Neural cell (in vitro differentiated cells): Measurements from ENCODE around the gene PTDSS2. TPM values are rescaled to one million over a fixed set of nuclear protein-coding genes. Genes with fewer than 3 reads are reported as not detected.
A peak's percentile ranks its signal among the peaks of the same experiment; 100 is the strongest.

Source experiments
- H2AFZ ChIP-seq: fragments of 200-600, 300-800 bp; sonication (generic), shearing (Covaris generic); 2 replicates; pipeline ENCODE4 v1.6.0; 2014; ENCODE audit warnings: low read depth, mild to moderate bottlenecking, antibody characterized with exemption, low read length, moderate library complexity
- H3F3A ChIP-seq: fragments of 200-600 bp; shearing (Covaris generic); 2 replicates; pipeline ENCODE4 v1.6.1; 2016; ENCODE audit warnings: mild to moderate bottlenecking, moderate library complexity, mixed read lengths, antibody characterized with exemption, low read length; ENCODE audit not compliant: insufficient read depth, poor library complexity, severe bottlenecking
- H3K27ac ChIP-seq: fragments of 200-600, 300-800 bp; sonication (generic), shearing (Covaris generic); 2 replicates; pipeline ENCODE4 v1.5.1; 2014; ENCODE audit warnings: mild to moderate bottlenecking, low read length, moderate library complexity
- H3K27me3 ChIP-seq: fragments of 300-800, 200-600 bp; sonication (generic), shearing (Covaris generic); 2 replicates; pipeline ENCODE4 v1.6.0; 2014; ENCODE audit warnings: mild to moderate bottlenecking, low read depth, low read length, moderate library complexity; ENCODE audit not compliant: insufficient read depth
- H3K36me3 ChIP-seq: fragments of 300-800, 200-600 bp; sonication (generic), shearing (Covaris generic); 2 replicates; pipeline ENCODE4 v1.5.1; 2014; ENCODE audit warnings: mild to moderate bottlenecking, antibody characterized with exemption, low read length, moderate library complexity; ENCODE audit not compliant: insufficient read depth
- H3K4me2 ChIP-seq: fragments of 300-800, 200-600 bp; sonication (generic), shearing (Covaris generic); 2 replicates; pipeline ENCODE4 v1.6.0; 2014; ENCODE audit warnings: mild to moderate bottlenecking, low read length
- H3K4me3 ChIP-seq: fragments of 300-800, 200-600 bp; sonication (generic), shearing (Covaris generic); 2 replicates; pipeline ENCODE4 v1.5.1; 2014; ENCODE audit warnings: mild to moderate bottlenecking, low read length, moderate library complexity
- H3K79me2 ChIP-seq: fragments of 200-600 bp; shearing (Covaris generic); replicated peaks from 2 replicates; pipeline ENCODE4 v1.6.0; 2014; ENCODE audit warnings: mild to moderate bottlenecking, low read length, moderate library complexity; ENCODE audit not compliant: insufficient read depth
- H3K9ac ChIP-seq: fragments of 300-800, 200-600 bp; sonication (generic), shearing (Covaris generic); 2 replicates; pipeline ENCODE4 v1.6.1; 2016; ENCODE audit warnings: mild to moderate bottlenecking, low read length, mixed read lengths
- H3K9me2 ChIP-seq: fragments of 200-600 bp; shearing (Covaris generic); 2 replicates; pipeline ENCODE4 v1.6.1; 2016; ENCODE audit warnings: mild to moderate bottlenecking, low read length, mixed read lengths; ENCODE audit not compliant: insufficient read depth
- H3K9me3 ChIP-seq: fragments of 200-600, 300-800 bp; sonication (generic), shearing (Covaris generic); 2 replicates; pipeline ENCODE4 v1.6.1; 2016; ENCODE audit warnings: mild to moderate bottlenecking, mixed run types, low read length, moderate library complexity, mixed read lengths
- H4K20me1 ChIP-seq: fragments of 200-600 bp; shearing (Covaris generic); 2 replicates; pipeline ENCODE4 v1.6.1; 2016; ENCODE audit warnings: mild to moderate bottlenecking, mixed run types; ENCODE audit not compliant: insufficient read depth
- CTCF ChIP-seq: fragments of 450-650 bp; IDR thresholded peaks from 2 replicates; pipeline ENCODE4 v1.5.1; 2014; ENCODE audit warnings: antibody characterized with exemption, mild to moderate bottlenecking, moderate library complexity; ENCODE audit not compliant: poor library complexity, severe bottlenecking
- EP300 ChIP-seq: fragments of 450-650 bp; conservative IDR thresholded peaks from 2 replicates; pipeline ENCODE4 v1.6.1; 2014; ENCODE audit warnings: antibody characterized with exemption, mild to moderate bottlenecking, moderate library complexity; ENCODE audit not compliant: poor library complexity, severe bottlenecking
- EZH2 ChIP-seq: fragments of 200-600, 300-800 bp; shearing (Covaris generic), sonication (generic); IDR thresholded peaks from 2 replicates; pipeline ENCODE4 v1.6.1; 2014; ENCODE audit warnings: antibody characterized with exemption, low read length, borderline replicate concordance, mild to moderate bottlenecking; ENCODE audit not compliant: insufficient read depth, poor library complexity, severe bottlenecking
- MXI1 ChIP-seq: fragments of 450-650 bp; conservative IDR thresholded peaks from 2 replicates; pipeline ENCODE4 v1.6.1; 2014; ENCODE audit warnings: antibody characterized with exemption, mild to moderate bottlenecking; ENCODE audit not compliant: poor library complexity, severe bottlenecking
- POLR2AphosphoS5 ChIP-seq: IDR thresholded peaks from 2 replicates; pipeline ENCODE4 v1.6.1; 2012
- RAD21 ChIP-seq: fragments of 450-650 bp; conservative IDR thresholded peaks from 2 replicates; pipeline ENCODE4 v1.6.1; 2014; ENCODE audit warnings: antibody characterized with exemption, mild to moderate bottlenecking, moderate library complexity
- REST ChIP-seq: IDR thresholded peaks from 2 replicates; pipeline ENCODE4 v1.6.1; 2012; ENCODE audit warnings: borderline replicate concordance
- SMC3 ChIP-seq: fragments of 450-650 bp; conservative IDR thresholded peaks from 2 replicates; pipeline ENCODE4 v1.6.1; 2014; ENCODE audit warnings: antibody characterized with exemption, mild to moderate bottlenecking, moderate library complexity; ENCODE audit not compliant: poor library complexity
- TAF1 ChIP-seq: IDR thresholded peaks from 2 replicates; pipeline ENCODE4 v1.6.1; 2012; ENCODE audit warnings: low read depth
- polyA plus RNA-seq: library from polyadenylated mRNA; depleted of rRNA; stranded (reverse); fragments of >200 nt; gene quantifications from 2 replicates; pipeline ENCODE4 v1.2.3, GENCODE V29; 2014

Gene PTDSS2
- polyA plus RNA-seq, 1 donor from 2014 or later: 54.3 TPM

DNA sequence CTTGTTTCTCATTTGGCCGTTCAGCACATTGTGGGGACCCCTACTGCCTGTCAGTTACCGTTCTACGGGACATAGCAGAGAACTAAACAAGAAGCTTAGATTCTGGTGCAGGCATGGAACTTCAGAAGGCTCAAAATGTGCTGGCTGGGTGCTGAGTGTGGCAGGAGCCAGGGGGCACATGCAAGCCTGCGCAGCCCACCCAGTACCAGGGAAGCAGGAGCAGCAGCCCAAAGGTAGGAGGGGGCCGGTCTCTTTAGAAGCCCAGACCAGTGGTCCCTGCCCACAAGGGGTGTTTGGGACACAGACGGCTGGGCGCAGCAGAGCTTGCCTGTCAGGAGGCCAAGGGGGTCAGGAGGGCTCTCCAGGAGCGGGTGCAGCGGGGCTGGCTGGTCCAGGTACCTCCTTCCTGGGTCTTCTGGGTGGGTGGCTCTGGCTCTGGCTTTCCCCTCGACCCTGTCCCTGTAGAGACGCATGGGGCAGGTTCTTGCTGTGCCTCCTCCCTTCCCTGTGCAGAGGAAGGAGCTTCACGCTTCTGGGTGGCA, 2.2 kb downstream of the PTDSS2 start:
- H3K27ac ChIP-seq: no peak overlapping the region
- H3K36me3 ChIP-seq: no peaks in the 10 kb centered on the region
- H4K20me1 ChIP-seq: peaks cover 2% of the 10 kb centered on the region
- no peak overlapping the region for H2AFZ ChIP-seq
- peaks cover 7% of the 10 kb centered on the region for H3K79me2 ChIP-seq
- no peaks in the 10 kb centered on the region for H3K9me3 ChIP-seq
- H3K9ac ChIP-seq: peak overlapping the region; percentile 83
- H3K27me3 ChIP-seq: no peaks in the 10 kb centered on the region
- no peaks in the 10 kb centered on the region for H3K9me2 ChIP-seq
- TF ChIP-seq CTCF (no peak), SMC3 (no peak), EZH2 (no peak), TAF1 (no peak)
- peak overlapping the region; percentile 96 for H3K4me3 ChIP-seq
- H3F3A ChIP-seq: no peaks in the 10 kb centered on the region
- H3K4me2 ChIP-seq: no peak overlapping the region

DNA sequence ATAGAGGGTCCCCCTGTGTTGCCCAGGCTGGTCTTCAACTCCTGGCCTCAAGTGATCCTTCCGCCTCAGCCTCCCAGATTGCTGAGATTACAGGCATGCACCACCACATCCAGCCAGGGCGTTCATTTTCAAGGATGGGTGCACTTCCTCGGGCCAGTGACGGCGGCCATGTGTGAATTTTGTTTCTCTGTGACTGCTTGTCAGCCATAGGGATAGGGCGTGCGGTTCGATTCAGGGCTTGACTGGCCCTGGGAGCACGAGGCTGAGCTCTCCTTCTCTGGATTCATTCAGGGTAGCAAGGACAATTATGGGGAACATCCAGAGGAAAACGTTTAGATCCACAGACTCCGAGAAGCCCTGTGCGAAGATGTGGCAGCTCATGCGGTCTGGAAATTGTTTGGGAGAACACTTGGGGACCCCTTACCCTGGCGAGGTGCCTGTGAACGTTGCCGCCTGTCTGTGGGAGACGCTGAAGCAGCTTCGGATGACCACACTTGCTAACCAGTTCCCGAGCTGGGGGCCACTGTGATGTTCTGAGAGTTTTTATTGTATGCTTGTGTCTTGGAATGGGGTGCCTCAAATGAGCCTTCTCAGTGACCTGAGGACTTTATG, 2.9 kb downstream of the PTDSS2 start:
- H3F3A ChIP-seq: no peaks in the 10 kb centered on the region
- no peak overlapping the region for H3K27ac ChIP-seq
- no peaks in the 10 kb centered on the region for H3K36me3 ChIP-seq
- no peaks in the 10 kb centered on the region for H3K27me3 ChIP-seq
- H3K79me2 ChIP-seq: peaks cover 7% of the 10 kb centered on the region
- H2AFZ ChIP-seq: no peak overlapping the region
- H3K4me2 ChIP-seq: no peak overlapping the region
- no peak overlapping the region for H3K4me3 ChIP-seq
- no peaks in the 10 kb centered on the region for H3K9me2 ChIP-seq
- H3K9me3 ChIP-seq: no peaks in the 10 kb centered on the region
- TF ChIP-seq TAF1: no peak
- TF ChIP-seq REST: no peak
- TF ChIP-seq POLR2AphosphoS5: no peak
- no peak for TF ChIP-seq MXI1
- TF ChIP-seq EP300: no peak
- no peak for TF ChIP-seq RAD21
- TF ChIP-seq EZH2: no peak
- TF ChIP-seq CTCF: no peak
- TF ChIP-seq SMC3: no peak
- no peak overlapping the region for H3K9ac ChIP-seq
- peaks cover 2% of the 10 kb centered on the region for H4K20me1 ChIP-seq
